ENCODE data around the gene MAFG. TPM values are rescaled to one million over a fixed set of nuclear protein-coding genes. Genes with fewer than 3 reads are reported as not detected.
A peak's percentile ranks its signal among the peaks of the same experiment; 100 is the strongest.

MAFG gene
- total and polyA plus RNA-seq, 2 experiments from 2014 or later, result 17.2 to 33.4 TPM

DNA sequence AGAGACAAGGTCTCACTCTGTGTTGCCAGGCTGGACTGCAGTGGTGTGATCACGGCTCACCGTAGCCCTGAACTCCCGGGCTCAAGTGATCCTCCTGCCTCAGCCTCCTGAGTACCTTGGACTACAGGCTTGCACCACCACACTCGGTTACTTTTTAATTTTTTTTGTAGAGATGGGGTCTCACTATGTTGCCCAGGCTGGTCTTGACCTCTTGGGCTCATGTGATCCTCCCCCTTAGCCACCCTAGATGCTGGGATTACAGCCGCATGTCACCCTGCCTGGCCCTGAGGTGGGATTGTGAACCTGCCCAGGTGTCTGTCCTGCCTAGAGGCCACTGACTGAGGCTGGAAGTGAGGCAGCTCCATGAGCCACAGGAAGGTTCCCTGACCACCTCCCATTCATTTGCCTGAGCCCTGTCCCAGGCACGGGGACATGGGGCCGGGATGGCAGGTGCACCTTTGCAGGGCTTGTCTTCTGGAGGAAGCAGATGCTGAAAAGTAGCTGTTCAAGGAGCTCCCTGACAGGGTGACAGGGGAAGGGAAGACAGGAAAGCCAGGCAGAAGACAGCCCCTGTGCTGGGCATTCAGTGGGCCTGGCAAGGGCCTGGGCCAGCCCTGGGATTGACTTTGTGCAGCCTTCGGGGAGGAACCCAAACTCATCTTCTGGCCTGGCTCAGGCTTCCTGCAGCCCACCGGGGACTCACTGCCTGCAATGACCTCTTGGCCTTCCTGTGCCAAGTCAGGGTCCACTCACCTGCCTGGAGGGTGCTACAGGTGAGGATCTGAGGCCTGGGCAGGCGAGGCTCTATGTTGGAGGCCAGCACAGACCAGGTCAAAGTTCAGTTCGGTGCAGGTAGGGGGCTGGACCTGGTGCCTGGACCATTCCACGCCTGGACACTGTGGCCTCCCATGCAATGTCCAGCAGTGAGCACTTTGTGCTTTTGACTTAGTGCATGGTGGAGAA lies 41.6 kb upstream of the MAFG start (continued):
- TF ChIP-seq, protein P1, sequence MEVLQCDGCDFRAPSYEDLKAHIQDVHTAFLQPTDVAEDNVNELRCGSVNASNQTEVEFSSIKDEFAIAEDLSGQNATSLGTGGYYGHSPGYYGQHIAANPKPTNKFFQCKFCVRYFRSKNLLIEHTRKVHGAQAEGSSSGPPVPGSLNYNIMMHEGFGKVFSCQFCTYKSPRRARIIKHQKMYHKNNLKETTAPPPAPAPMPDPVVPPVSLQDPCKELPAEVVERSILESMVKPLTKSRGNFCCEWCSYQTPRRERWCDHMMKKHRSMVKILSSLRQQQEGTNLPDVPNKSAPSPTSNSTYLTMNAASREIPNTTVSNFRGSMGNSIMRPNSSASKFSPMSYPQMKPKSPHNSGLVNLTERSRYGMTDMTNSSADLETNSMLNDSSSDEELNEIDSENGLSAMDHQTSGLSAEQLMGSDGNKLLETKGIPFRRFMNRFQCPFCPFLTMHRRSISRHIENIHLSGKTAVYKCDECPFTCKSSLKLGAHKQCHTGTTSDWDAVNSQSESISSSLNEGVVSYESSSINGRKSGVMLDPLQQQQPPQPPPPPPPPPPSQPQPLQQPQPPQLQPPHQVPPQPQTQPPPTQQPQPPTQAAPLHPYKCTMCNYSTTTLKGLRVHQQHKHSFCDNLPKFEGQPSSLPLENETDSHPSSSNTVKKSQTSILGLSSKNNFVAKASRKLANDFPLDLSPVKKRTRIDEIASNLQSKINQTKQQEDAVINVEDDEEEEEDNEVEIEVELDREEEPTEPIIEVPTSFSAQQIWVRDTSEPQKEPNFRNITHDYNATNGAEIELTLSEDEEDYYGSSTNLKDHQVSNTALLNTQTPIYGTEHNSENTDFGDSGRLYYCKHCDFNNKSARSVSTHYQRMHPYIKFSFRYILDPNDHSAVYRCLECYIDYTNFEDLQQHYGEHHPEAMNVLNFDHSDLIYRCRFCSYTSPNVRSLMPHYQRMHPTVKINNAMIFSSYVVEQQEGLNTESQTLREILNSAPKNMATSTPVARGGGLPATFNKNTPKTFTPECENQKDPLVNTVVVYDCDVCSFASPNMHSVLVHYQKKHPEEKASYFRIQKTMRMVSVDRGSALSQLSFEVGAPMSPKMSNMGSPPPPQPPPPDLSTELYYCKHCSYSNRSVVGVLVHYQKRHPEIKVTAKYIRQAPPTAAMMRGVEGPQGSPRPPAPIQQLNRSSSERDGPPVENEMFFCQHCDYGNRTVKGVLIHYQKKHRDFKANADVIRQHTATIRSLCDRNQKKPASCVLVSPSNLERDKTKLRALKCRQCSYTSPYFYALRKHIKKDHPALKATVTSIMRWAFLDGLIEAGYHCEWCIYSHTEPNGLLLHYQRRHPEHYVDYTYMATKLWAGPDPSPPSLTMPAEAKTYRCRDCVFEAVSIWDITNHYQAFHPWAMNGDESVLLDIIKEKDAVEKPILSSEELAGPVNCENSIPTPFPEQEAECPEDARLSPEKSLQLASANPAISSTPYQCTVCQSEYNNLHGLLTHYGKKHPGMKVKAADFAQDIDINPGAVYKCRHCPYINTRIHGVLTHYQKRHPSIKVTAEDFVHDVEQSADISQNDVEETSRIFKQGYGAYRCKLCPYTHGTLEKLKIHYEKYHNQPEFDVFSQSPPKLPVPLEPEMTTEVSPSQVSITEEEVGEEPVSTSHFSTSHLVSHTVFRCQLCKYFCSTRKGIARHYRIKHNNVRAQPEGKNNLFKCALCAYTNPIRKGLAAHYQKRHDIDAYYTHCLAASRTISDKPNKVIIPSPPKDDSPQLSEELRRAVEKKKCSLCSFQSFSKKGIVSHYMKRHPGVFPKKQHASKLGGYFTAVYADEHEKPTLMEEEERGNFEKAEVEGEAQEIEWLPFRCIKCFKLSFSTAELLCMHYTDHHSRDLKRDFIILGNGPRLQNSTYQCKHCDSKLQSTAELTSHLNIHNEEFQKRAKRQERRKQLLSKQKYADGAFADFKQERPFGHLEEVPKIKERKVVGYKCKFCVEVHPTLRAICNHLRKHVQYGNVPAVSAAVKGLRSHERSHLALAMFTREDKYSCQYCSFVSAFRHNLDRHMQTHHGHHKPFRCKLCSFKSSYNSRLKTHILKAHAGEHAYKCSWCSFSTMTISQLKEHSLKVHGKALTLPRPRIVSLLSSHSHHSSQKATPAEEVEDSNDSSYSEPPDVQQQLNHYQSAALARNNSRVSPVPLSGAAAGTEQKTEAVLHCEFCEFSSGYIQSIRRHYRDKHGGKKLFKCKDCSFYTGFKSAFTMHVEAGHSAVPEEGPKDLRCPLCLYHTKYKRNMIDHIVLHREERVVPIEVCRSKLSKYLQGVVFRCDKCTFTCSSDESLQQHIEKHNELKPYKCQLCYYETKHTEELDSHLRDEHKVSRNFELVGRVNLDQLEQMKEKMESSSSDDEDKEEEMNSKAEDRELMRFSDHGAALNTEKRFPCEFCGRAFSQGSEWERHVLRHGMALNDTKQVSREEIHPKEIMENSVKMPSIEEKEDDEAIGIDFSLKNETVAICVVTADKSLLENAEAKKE (CRISPR knock-in tag; IDR thresholded peaks at IDR 0.05), result no peak
- TF ChIP-seq JUNB (IDR thresholded peaks at IDR 0.05; ENCODE audit: unreplicated experiment) (no peak), EZH2phosphoT487 (IDR thresholded peaks at IDR 0.05; ENCODE audit: unreplicated experiment) (no peak), STAT1 (IDR thresholded peaks at IDR 0.05; ENCODE audit: unreplicated experiment) (no peak), NANOG (IDR thresholded peaks at IDR 0.05; ENCODE audit: borderline replicate concordance) (no peak)

GRCh38 chr17:81968396-81968745 lies 40.8 kb upstream of the MAFG start:
- Histone ChIP-seq H4K20me1 (replicated peaks; ENCODE audit: insufficient read depth) (no peaks in the 10 kb centered on the region), H3K4me1 (ENCODE audit: insufficient read depth) (peaks cover 21% of the 10 kb centered on the region), H2AFZ (peak overlapping the region; percentile 92), H3K27ac (ENCODE audit: low read depth) (no peak overlapping the region), H3K4me3 (peak overlapping the region; percentile 47; the same call in 1 of the 2 replicates), H3K9me2 (ENCODE audit: insufficient read depth) (no peaks in the 10 kb centered on the region), H3F3A (replicated peaks; ENCODE audit: low read depth) (peaks cover 10% of the 10 kb centered on the region; the same call in 1 of the 2 replicates), H3K36me3 (ENCODE audit: insufficient read depth) (no peaks in the 10 kb centered on the region), H3K27me3 (ENCODE audit: insufficient read depth) (peaks cover 56% of the 10 kb centered on the region), H3K4me2 (peak overlapping the region; percentile 76), H3K79me2 (replicated peaks; ENCODE audit: insufficient read depth) (no peaks in the 10 kb centered on the region)
- Mint-ChIP-seq H3K9me3 (peaks cover 12% of the 10 kb centered on the region), H3K27ac (no peak overlapping the region), H3K36me3 (ENCODE audit: low read depth) (peaks cover 3% of the 10 kb centered on the region; the same call in 1 of the 3 replicates), H3K4me3 (peak overlapping the region; percentile 10; the same call in 1 of the 3 replicates), H3K27me3 (ENCODE audit: insufficient read depth, low read depth, poor library complexity) (peaks cover 48% of the 10 kb centered on the region), H3K4me1 (peaks cover 3% of the 10 kb centered on the region; the same call in 1 of the 3 replicates)
- no peak for DNase-seq (ENCODE audit: low spot score)
- no peak for ATAC-seq
- TF ChIP-seq, protein P2, sequence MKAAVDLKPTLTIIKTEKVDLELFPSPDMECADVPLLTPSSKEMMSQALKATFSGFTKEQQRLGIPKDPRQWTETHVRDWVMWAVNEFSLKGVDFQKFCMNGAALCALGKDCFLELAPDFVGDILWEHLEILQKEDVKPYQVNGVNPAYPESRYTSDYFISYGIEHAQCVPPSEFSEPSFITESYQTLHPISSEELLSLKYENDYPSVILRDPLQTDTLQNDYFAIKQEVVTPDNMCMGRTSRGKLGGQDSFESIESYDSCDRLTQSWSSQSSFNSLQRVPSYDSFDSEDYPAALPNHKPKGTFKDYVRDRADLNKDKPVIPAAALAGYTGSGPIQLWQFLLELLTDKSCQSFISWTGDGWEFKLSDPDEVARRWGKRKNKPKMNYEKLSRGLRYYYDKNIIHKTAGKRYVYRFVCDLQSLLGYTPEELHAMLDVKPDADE (IDR thresholded peaks at IDR 0.05), result no peak
- TF ChIP-seq CREB1 (CRISPR knock-in tag; IDR thresholded peaks at IDR 0.05; ENCODE audit: low read depth) (no peak), REST (IDR thresholded peaks at IDR 0.05; ENCODE audit: unreplicated experiment) (no peak), CTCF (conservative IDR thresholded peaks at IDR 0.05; ENCODE audit: low read depth in 2 of 2) (no peak), ZNF114 (CRISPR knock-in tag; IDR thresholded peaks at IDR 0.05) (no peak), ZNF331 (CRISPR knock-in tag; IDR thresholded peaks at IDR 0.05; ENCODE audit: low read depth) (no peak), STAT1 (IDR thresholded peaks at IDR 0.05; ENCODE audit: unreplicated experiment) (no peak), EZH2phosphoT487 (IDR thresholded peaks at IDR 0.05; ENCODE audit: unreplicated experiment) (no peak)
